HepG2 (cell line): ENCODE data around the gene SYS1. TPM values are rescaled to one million over a fixed set of nuclear protein-coding genes. Genes with fewer than 3 reads are reported as not detected.

ENCODE experiments used
- AFF4 ChIP-seq: sonication (generic); formaldehyde crosslinking; IDR thresholded peaks from 2 replicates; pipeline ENCODE4 v1.4.0; 2020; ENCODE audit warnings: missing genetic modification reagents
- CERS6 ChIP-seq: sonication (generic); formaldehyde crosslinking; IDR thresholded peaks from 2 replicates; pipeline ENCODE4 v1.5.0; 2020; ENCODE audit warnings: missing genetic modification reagents
- CTCF ChIP-seq: sonication (generic); formaldehyde crosslinking; IDR thresholded peaks from 2 replicates; pipeline ENCODE4 v1.5.0; 2020; ENCODE audit warnings: mild to moderate bottlenecking, missing genetic modification reagents, moderate library complexity
- E2F2 ChIP-seq: sonication (generic); formaldehyde crosslinking; IDR thresholded peaks from 2 replicates; pipeline ENCODE4 v1.4.0; 2020; ENCODE audit warnings: missing genetic modification reagents, borderline replicate concordance
- GPN1 ChIP-seq: sonication (generic); formaldehyde crosslinking; IDR thresholded peaks from 2 replicates; pipeline ENCODE4 v1.5.1; 2020; ENCODE audit warnings: missing genetic modification reagents, borderline replicate concordance
- KDM5A ChIP-seq: fragments of 200-600 bp; sonication (generic); IDR thresholded peaks from 2 replicates; pipeline ENCODE4 v1.7.0; 2018; ENCODE audit warnings: antibody characterized with exemption, mild to moderate bottlenecking, low read length, borderline replicate concordance
- MATR3 ChIP-seq: sonication (generic); formaldehyde crosslinking; IDR thresholded peaks from 2 replicates; pipeline ENCODE4 v1.4.0; 2020; ENCODE audit warnings: missing genetic modification reagents
- POGZ ChIP-seq: sonication (generic); formaldehyde crosslinking; IDR thresholded peaks from 2 replicates; pipeline ENCODE4 v1.4.0; 2020; ENCODE audit warnings: mild to moderate bottlenecking, missing genetic modification reagents
- TBL1XR1 ChIP-seq: fragments of 150-350 bp; IDR thresholded peaks from 2 replicates; pipeline ENCODE4 v1.6.1; 2014; ENCODE audit warnings: borderline replicate concordance, low read length; ENCODE audit not compliant: partially characterized antibody
- UBTF ChIP-seq: sonication (generic); formaldehyde crosslinking; IDR thresholded peaks from 2 replicates; pipeline ENCODE4 v1.4.0; 2020; ENCODE audit warnings: mild to moderate bottlenecking, missing genetic modification reagents
- ZBTB26 ChIP-seq: IDR thresholded peaks from 2 replicates; pipeline ENCODE4 v1.6.1; 2016; ENCODE audit warnings: missing compliant biosample characterization, missing genetic modification reagents, borderline replicate concordance
- ZBTB38 ChIP-seq: sonication (generic); formaldehyde crosslinking; IDR thresholded peaks from 2 replicates; pipeline ENCODE4 v1.5.1; 2020; ENCODE audit warnings: mild to moderate bottlenecking, missing genetic modification reagents
- ZMYM3 ChIP-seq: sonication (generic); formaldehyde crosslinking; IDR thresholded peaks from 2 replicates; pipeline ENCODE4 v1.5.1; 2020; ENCODE audit warnings: mild to moderate bottlenecking, missing genetic modification reagents
- ZNF557 ChIP-seq: sonication (generic); formaldehyde crosslinking; IDR thresholded peaks from 2 replicates; pipeline ENCODE4 v1.4.0; 2020; ENCODE audit warnings: missing genetic modification reagents
- ZNF720 ChIP-seq: sonication (generic); formaldehyde crosslinking; IDR thresholded peaks from 2 replicates; pipeline ENCODE4 v1.4.0; 2020; ENCODE audit warnings: missing genetic modification reagents
- ZNF749 ChIP-seq: sonication (generic); formaldehyde crosslinking; IDR thresholded peaks from 2 replicates; pipeline ENCODE4 v1.8.0; 2022; ENCODE audit warnings: mild to moderate bottlenecking, missing genetic modification reagents, moderate library complexity, borderline replicate concordance
- ZNF780A ChIP-seq: sonication (generic); formaldehyde crosslinking; IDR thresholded peaks from 2 replicates; pipeline ENCODE4 v1.8.0; 2022; ENCODE audit warnings: mild to moderate bottlenecking, missing genetic modification reagents, moderate library complexity
- polyA plus RNA-seq, 8 experiments: library from polyadenylated mRNA; depleted of rRNA in 3 of 8; stranded (reverse) in 7 of 8; unstranded in 1 of 8; fragments of >200 nt; fragmentation: Illumina TruSeq in 4 of 8; extraction: Trizol in 4 of 8; gene quantifications; 2 replicates each; pipeline versions ENCODE4 v1.2.1 to v1.2.3, GENCODE V29; 2011 to 2016; ENCODE audit warnings: low read depth in 4 of 8, missing spikeins in 1 of 8, mixed read lengths in 1 of 8; ENCODE audit not compliant: insufficient read depth in 1 of 8
- total RNA-seq, 5 experiments: library from RNA; depleted of rRNA; stranded (reverse); fragments of >200 nt; fragmentation: Illumina TruSeq; extraction: Trizol; gene quantifications; 2 replicates each; pipeline ENCODE4 v1.2.3, GENCODE V29; 2016; ENCODE audit warnings: low read depth in 1 of 5

Gene SYS1
- total and polyA plus RNA-seq, 2 of the 13 experiments (the other 11 are each of a cell fraction or from before 2014, with no cell fraction given) = 38.3 to 65.6 TPM

GRCh38 chr20:45406260-45407066 lies 43.5 kb downstream of the SYS1 start (continued):
- no peak for TF ChIP-seq ZNF780A (CRISPR knock-in tag)
- no peak for TF ChIP-seq KDM5A
- TF ChIP-seq AFF4 (CRISPR knock-in tag) = no peak
- no peak for TF ChIP-seq CERS6 (CRISPR knock-in tag)
- no peak; the same call in 1 of the 2 replicates for TF ChIP-seq GPN1
- TF ChIP-seq ZMYM3 (CRISPR knock-in tag) = no peak
- TF ChIP-seq ZNF749 = 0 out of 2 replicates have a peak, but pooled peaks have one; percentile 23
- no peak for TF ChIP-seq MATR3 (CRISPR knock-in tag)
- TF ChIP-seq TBL1XR1 = no peak
- TF ChIP-seq POGZ = no peak
- peak; percentile 43 for TF ChIP-seq CTCF (CRISPR knock-in tag)
- peak; percentile 63; the same call in 1 of the 2 replicates for TF ChIP-seq ZBTB26 (CRISPR knock-in tag)
- no peak for TF ChIP-seq ZNF720 (CRISPR knock-in tag)
- 0 out of 2 replicates have a peak, but pooled peaks have one; percentile 51 for TF ChIP-seq E2F2 (CRISPR knock-in tag)
- TF ChIP-seq ZNF557 (CRISPR knock-in tag) = no peak
- peak; percentile 80 for TF ChIP-seq UBTF
- no peak; the same call in 1 of the 2 replicates for TF ChIP-seq ZBTB38 (CRISPR knock-in tag)
